Fibroblast of lung (primary cell): ENCODE measurements around the gene CTLA4. TPM values are rescaled to one million over a fixed set of nuclear protein-coding genes. Genes with fewer than 3 reads are reported as not detected.

Experiments used
- DNase-seq, 2 donors: peaks; one replicate each; pipeline versions ENCODE4 v3.0.0 to v3.0.0-alpha.2; 2010; ENCODE audit warnings: low read depth in 2 of 2
- H2AFZ ChIP-seq: 2 replicates; pipeline ENCODE4 v1.5.1; 2012; ENCODE audit warnings: low read length, control low read depth, inconsistent platforms
- H3K27ac ChIP-seq: 2 replicates; pipeline ENCODE4 v1.5.1; 2011; ENCODE audit warnings: low read length, control low read depth; ENCODE audit not compliant: insufficient read depth
- H3K27me3 ChIP-seq: 2 replicates; pipeline ENCODE4 v1.5.1; 2011; ENCODE audit warnings: mild to moderate bottlenecking, low read length; ENCODE audit not compliant: control insufficient read depth, insufficient read depth
- H3K36me3 ChIP-seq: 2 replicates; pipeline ENCODE4 v1.5.1; 2011; ENCODE audit warnings: low read length; ENCODE audit not compliant: control insufficient read depth, insufficient read depth
- H3K4me1 ChIP-seq: 2 replicates; pipeline ENCODE4 v1.5.1; 2011; ENCODE audit warnings: low read length; ENCODE audit not compliant: control insufficient read depth, insufficient read depth; ENCODE audit errors: extremely low read depth
- H3K4me2 ChIP-seq: 2 replicates; pipeline ENCODE4 v1.5.1; 2011; ENCODE audit warnings: low read length, control low read depth; ENCODE audit not compliant: insufficient read depth; ENCODE audit errors: extremely low read depth
- H3K4me3 ChIP-seq, 4 experiments: fragments of 200-600 bp in 1 of 4; sonication (generic) in 1 of 4; replicated peaks in 1 of 4; 2 replicates each; pipeline ENCODE4 v1.5.1; 2011 to 2016; ENCODE audit warnings: low read length in 4 of 4, low read depth in 3 of 4, mild to moderate bottlenecking in 3 of 4, control low read depth in 2 of 4, inconsistent platforms in 1 of 4, mixed read lengths in 1 of 4; ENCODE audit not compliant: insufficient read depth in 1 of 4; ENCODE audit errors: control extremely low read depth in 1 of 4
- H3K79me2 ChIP-seq: 2 replicates; pipeline ENCODE4 v1.5.1; 2012; ENCODE audit warnings: mild to moderate bottlenecking, low read length, inconsistent platforms; ENCODE audit not compliant: control insufficient read depth, insufficient read depth
- H3K9ac ChIP-seq: 2 replicates; pipeline ENCODE4 v1.5.1; 2011; ENCODE audit warnings: mild to moderate bottlenecking, low read length, control low read depth; ENCODE audit not compliant: insufficient read depth
- H3K9me3 ChIP-seq: 2 replicates; pipeline ENCODE4 v1.5.1; 2012; ENCODE audit warnings: low read depth, low read length; ENCODE audit not compliant: control insufficient read depth, insufficient read depth
- H4K20me1 ChIP-seq: 2 replicates; pipeline ENCODE4 v1.5.1; 2011; ENCODE audit warnings: low read length; ENCODE audit not compliant: control insufficient read depth, insufficient read depth; ENCODE audit errors: extremely low read depth
- CTCF ChIP-seq, 2 donors: IDR thresholded peaks in 1 of 2; conservative IDR thresholded peaks in 1 of 2; 1 replicate in 1 of 2; 2 replicates in 1 of 2; pipeline ENCODE4 v1.5.1; 2011 to 2012; ENCODE audit warnings: low read length in 2 of 2, control low read depth in 1 of 2, inconsistent platforms in 1 of 2, low read depth in 1 of 2, mild to moderate bottlenecking in 1 of 2
- EZH2 ChIP-seq: IDR thresholded peaks from 2 replicates; pipeline ENCODE4 v1.5.1; 2012; ENCODE audit warnings: low read length, control low read depth, mild to moderate bottlenecking; ENCODE audit errors: missing control alignments
- polyA plus RNA-seq, 2 donors: library from polyadenylated mRNA; depleted of rRNA in 1 of 2; stranded (reverse) in 1 of 2; unstranded in 1 of 2; fragments of >200 nt; gene quantifications; 2 replicates each; pipeline ENCODE4 v1.2.1, GENCODE V29; 2011 to 2012; ENCODE audit warnings: missing spikeins in 1 of 2
- total RNA-seq: library from RNA; depleted of rRNA; stranded (reverse); fragments of >200 nt; gene quantifications from 2 replicates; pipeline ENCODE4 v1.2.1, GENCODE V29; 2014

The CTLA4 gene
- total and polyA plus RNA-seq, 2 donors (not counting 1 experiment from before 2014, with no cell fraction given): not detected

GRCh38 chr2:203857656-203858055, 9.9 kb upstream of the CTLA4 start:
- Histone ChIP-seq H3K4me3 (no peak overlapping the region), H3K9me3 (no peaks in the 10 kb centered on the region), H3K27me3 (no peaks in the 10 kb centered on the region), H3K36me3 (no peaks in the 10 kb centered on the region), H3K9ac (no peak overlapping the region), H3K4me2 (no peak overlapping the region), H3K79me2 (no peaks in the 10 kb centered on the region), H2AFZ (no peak overlapping the region), H4K20me1 (no peaks in the 10 kb centered on the region), H3K4me1 (no peaks in the 10 kb centered on the region), H3K27ac (no peak overlapping the region)
- TF ChIP-seq CTCF (conservative IDR thresholded peaks at IDR 0.05 in 1 of 2, IDR thresholded peaks at IDR 0.05 in 1 of 2; ENCODE audit: low read depth in 1 of 2, low read length in 2 of 2): no peak
- TF ChIP-seq EZH2: no peak
- DNase-seq: no peak

- Histone ChIP-seq H3K79me2 (no peaks in the 10 kb centered on the region), H3K27ac (no peak overlapping the region), H3K27me3 (no peaks in the 10 kb centered on the region), H3K4me3 (no peak overlapping the region), H3K36me3 (no peaks in the 10 kb centered on the region), H4K20me1 (no peaks in the 10 kb centered on the region), H3K9me3 (no peaks in the 10 kb centered on the region), H3K4me2 (no peak overlapping the region), H2AFZ (no peak overlapping the region), H3K4me1 (no peaks in the 10 kb centered on the region), H3K9ac (no peak overlapping the region)
- no peak for DNase-seq
- TF ChIP-seq EZH2: no peak
- no peak for TF ChIP-seq CTCF (conservative IDR thresholded peaks at IDR 0.05 in 1 of 2, IDR thresholded peaks at IDR 0.05 in 1 of 2; ENCODE audit: low read depth in 1 of 2, low read length in 2 of 2)
These were observed 9.4 kb upstream of the CTLA4 start for GRCh38 chr2:203858176-203858575.

GRCh38 chr2:203859030-203859789, 8.4 kb upstream of the CTLA4 start:
- H3K4me3 ChIP-seq: no peak overlapping the region
- no peak for DNase-seq
- H3K27me3 ChIP-seq: no peaks in the 10 kb centered on the region
- H2AFZ ChIP-seq: no peak overlapping the region
- no peaks in the 10 kb centered on the region for H3K36me3 ChIP-seq
- H3K9ac ChIP-seq: no peak overlapping the region
- no peak overlapping the region for H3K27ac ChIP-seq
- H4K20me1 ChIP-seq: no peaks in the 10 kb centered on the region
- H3K9me3 ChIP-seq: no peaks in the 10 kb centered on the region
- H3K4me1 ChIP-seq: no peaks in the 10 kb centered on the region
- no peak overlapping the region for H3K4me2 ChIP-seq
- no peaks in the 10 kb centered on the region for H3K79me2 ChIP-seq
- TF ChIP-seq CTCF (conservative IDR thresholded peaks at IDR 0.05 in 1 of 2, IDR thresholded peaks at IDR 0.05 in 1 of 2; ENCODE audit: low read depth in 1 of 2, low read length in 2 of 2) (no peak), EZH2 (no peak)
